Endothelial cell of umbilical vein (primary cell): Measurements from ENCODE around the gene PRKCB.

Experiments used
- POLR2A ChIP-seq: IDR thresholded peaks from 2 replicates; pipeline ENCODE4 v1.6.1; 2012; ENCODE audit warnings: low read depth, mild to moderate bottlenecking, control low read depth, low read length
- TF ChIP-seq, protein P1 (sequence below), 2 donors: IDR thresholded peaks; 1 replicate in 1 of 2; 2 replicates in 1 of 2; pipeline ENCODE4 v1.5.1; 2011; ENCODE audit warnings: low read length in 2 of 2, mild to moderate bottlenecking in 2 of 2, moderate library complexity in 2 of 2, control low read depth in 1 of 2, inconsistent platforms in 1 of 2, low read depth in 1 of 2; ENCODE audit not compliant: insufficient read depth in 1 of 2; ENCODE audit errors: extremely low read depth in 1 of 2

DNA sequence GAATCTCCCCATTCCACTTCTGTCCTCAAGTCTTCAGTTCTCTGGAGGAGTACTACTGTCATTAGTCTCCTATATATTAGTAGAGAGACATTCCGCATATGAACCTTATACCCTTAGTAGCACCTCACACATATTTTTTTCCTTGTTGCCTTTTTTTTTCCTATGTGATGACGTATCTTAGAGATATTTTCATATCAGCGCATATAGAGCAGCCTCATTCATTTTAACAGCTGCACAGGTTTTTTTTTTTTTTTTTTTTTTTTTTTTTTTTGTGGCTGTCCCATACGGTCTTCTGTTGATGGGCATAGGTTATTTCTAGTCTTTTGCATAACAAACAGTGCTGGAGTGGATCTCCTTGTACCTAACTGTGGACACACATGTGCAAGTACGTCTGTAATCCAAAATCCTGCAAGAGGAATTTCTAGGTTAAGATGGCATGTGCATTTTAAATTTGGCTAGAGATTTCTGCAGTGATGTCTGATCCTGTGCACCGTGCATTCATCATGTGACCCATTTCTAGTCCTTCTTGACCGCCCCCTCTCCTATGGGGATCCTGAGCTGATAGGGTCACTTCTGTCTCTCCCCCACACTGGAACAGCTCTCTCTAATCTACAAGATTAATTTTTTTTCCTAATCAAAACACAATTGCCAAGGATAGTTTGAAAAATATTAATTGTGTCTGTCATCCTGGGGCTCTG is 64.8 kb downstream of the PRKCB start:
- TF ChIP-seq, protein P1, sequence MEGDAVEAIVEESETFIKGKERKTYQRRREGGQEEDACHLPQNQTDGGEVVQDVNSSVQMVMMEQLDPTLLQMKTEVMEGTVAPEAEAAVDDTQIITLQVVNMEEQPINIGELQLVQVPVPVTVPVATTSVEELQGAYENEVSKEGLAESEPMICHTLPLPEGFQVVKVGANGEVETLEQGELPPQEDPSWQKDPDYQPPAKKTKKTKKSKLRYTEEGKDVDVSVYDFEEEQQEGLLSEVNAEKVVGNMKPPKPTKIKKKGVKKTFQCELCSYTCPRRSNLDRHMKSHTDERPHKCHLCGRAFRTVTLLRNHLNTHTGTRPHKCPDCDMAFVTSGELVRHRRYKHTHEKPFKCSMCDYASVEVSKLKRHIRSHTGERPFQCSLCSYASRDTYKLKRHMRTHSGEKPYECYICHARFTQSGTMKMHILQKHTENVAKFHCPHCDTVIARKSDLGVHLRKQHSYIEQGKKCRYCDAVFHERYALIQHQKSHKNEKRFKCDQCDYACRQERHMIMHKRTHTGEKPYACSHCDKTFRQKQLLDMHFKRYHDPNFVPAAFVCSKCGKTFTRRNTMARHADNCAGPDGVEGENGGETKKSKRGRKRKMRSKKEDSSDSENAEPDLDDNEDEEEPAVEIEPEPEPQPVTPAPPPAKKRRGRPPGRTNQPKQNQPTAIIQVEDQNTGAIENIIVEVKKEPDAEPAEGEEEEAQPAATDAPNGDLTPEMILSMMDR (IDR thresholded peaks at IDR 0.05; ENCODE audit: extremely low read depth in 1 of 2, insufficient read depth in 1 of 2, low read depth in 1 of 2, low read length in 2 of 2): no peak
- TF ChIP-seq POLR2A: no peak
